HepG2 (cell line): Measurements from ENCODE around the gene CCT3. TPM values are rescaled to one million over a fixed set of nuclear protein-coding genes. Genes with fewer than 3 reads are reported as not detected.

Source experiments
- ATAC-seq: fragments of 200-7000 bp; cut with Tn5 transposase; 3 replicates; pipeline ENCODE4 v1.9.1; 2020; ENCODE audit warnings: mild to moderate bottlenecking, moderate library complexity
- BruUV-seq: library from RNA; stranded (reverse); fragments of 400-500 nt; replicated peaks from 2 replicates; lab custom pipeline; 2021; lab: Mats Ljungman, UMichigan
- CTCF ChIA-PET: fragments of 300-600 bp; formaldehyde crosslinking; extraction: SDS; loops from one replicate; lab custom pipeline; 2021; ENCODE audit warnings: low total read pairs, inconsistent platforms, low intra/inter-chr PET ratio; lab: Yijun Ruan, JAX
- POLR2A ChIA-PET: fragments of 350-600 bp; sonication (Branson Sonifier 250); formaldehyde crosslinking; loops from one replicate; lab custom pipeline; 2020; ENCODE audit warnings: antibody characterized with exemption, inconsistent platforms; lab: Yijun Ruan, JAX
- DNase-seq: peaks from one replicate; pipeline ENCODE4 v3.0.0-alpha.2; 2015; ENCODE audit warnings: low spot score
- FAIRE-seq: peaks from 3 replicates; lab custom pipeline; 2011; peaks lifted over from hg19 to GRCh38; lab: Jason Lieb, UNC
- H2AFZ ChIP-seq: one replicate; pipeline ENCODE4 v1.6.1; 2011; ENCODE audit warnings: low read length, inconsistent platforms
- H3K27ac ChIP-seq: fragments of 300-600 bp; 3 replicates; pipeline ENCODE4 v1.8.0; 2011; ENCODE audit warnings: mixed run types, mild to moderate bottlenecking, mixed read lengths, low read length, inconsistent platforms; ENCODE audit not compliant: insufficient read depth; ENCODE audit errors: extremely low read length
- H3K27me3 ChIP-seq, 2 experiments: fragments of 200-600 bp in 1 of 2; 2 replicates in 1 of 2; 3 replicates in 1 of 2; pipeline versions ENCODE4 v1.6.0 to v1.8.0; 2011; ENCODE audit warnings: low read length in 2 of 2, mild to moderate bottlenecking in 2 of 2, moderate library complexity in 2 of 2, inconsistent platforms in 1 of 2; ENCODE audit not compliant: insufficient read depth in 2 of 2, control insufficient read depth in 1 of 2
- H3K36me3 ChIP-seq, 2 experiments: fragments of 200-600 bp in 1 of 2; replicated peaks in 1 of 2; 2 replicates in 1 of 2; 3 replicates in 1 of 2; pipeline versions ENCODE4 v1.5.1 to v1.8.0; 2011; ENCODE audit warnings: low read length in 2 of 2, inconsistent platforms in 1 of 2; ENCODE audit not compliant: insufficient read depth in 2 of 2, control insufficient read depth in 1 of 2
- H3K4me1 ChIP-seq: 2 replicates; pipeline ENCODE4 v1.5.1; 2012; ENCODE audit warnings: low read length, inconsistent platforms; ENCODE audit not compliant: insufficient read depth
- H3K4me2 ChIP-seq: 2 replicates; pipeline ENCODE4 v1.6.0; 2011; ENCODE audit warnings: low read depth, low read length, inconsistent platforms
- H3K4me3 ChIP-seq, 3 experiments: fragments of 200-600 bp in 1 of 3; sonication (generic), shearing (Covaris generic) in 1 of 3; replicated peaks in 1 of 3; 2 replicates each; pipeline ENCODE4 v1.5.1; 2011 to 2016; ENCODE audit warnings: low read length in 3 of 3, inconsistent platforms in 2 of 3, low read depth in 2 of 3, mild to moderate bottlenecking in 2 of 3, control low read depth in 1 of 3, mixed read lengths in 1 of 3; ENCODE audit not compliant: insufficient read depth in 1 of 3
- H3K79me2 ChIP-seq: one replicate; pipeline ENCODE4 v1.6.1; 2011; ENCODE audit warnings: low read length, inconsistent platforms; ENCODE audit not compliant: insufficient read depth
- H3K9ac ChIP-seq: 2 replicates; pipeline ENCODE4 v1.6.0; 2011; ENCODE audit warnings: mild to moderate bottlenecking, low read depth, low read length, inconsistent platforms; ENCODE audit not compliant: insufficient read depth
- H3K9me3 ChIP-seq: 2 replicates; pipeline ENCODE4 v1.5.1; 2012; ENCODE audit warnings: mild to moderate bottlenecking, low read length
- H4K20me1 ChIP-seq: 2 replicates; pipeline ENCODE4 v1.6.0; 2011; ENCODE audit warnings: inconsistent platforms, mild to moderate bottlenecking, low read length, moderate library complexity; ENCODE audit not compliant: insufficient read depth
- CTCF ChIP-seq: sonication (generic); formaldehyde crosslinking; IDR thresholded peaks from 2 replicates; pipeline ENCODE4 v1.5.0; 2020; ENCODE audit warnings: mild to moderate bottlenecking, missing genetic modification reagents, moderate library complexity
- ISX ChIP-seq: sonication (generic); formaldehyde crosslinking; conservative IDR thresholded peaks from 2 replicates; pipeline ENCODE4 v1.5.0; 2020; ENCODE audit warnings: missing genetic modification reagents
- MNT ChIP-seq: fragments of 450-650 bp; IDR thresholded peaks from 2 replicates; pipeline ENCODE4 v1.6.1; 2016
- NR2F1 ChIP-seq, 2 experiments: fragments of 450-650 bp in 1 of 2; formaldehyde crosslinking in 1 of 2; IDR thresholded peaks; 2 replicates each; pipeline versions ENCODE4 v1.5.0 to v1.6.1; 2016 to 2020; ENCODE audit warnings: mild to moderate bottlenecking in 1 of 2, missing compliant biosample characterization in 1 of 2, missing genetic modification reagents in 1 of 2, moderate library complexity in 1 of 2
- PAWR ChIP-seq: sonication (generic); formaldehyde crosslinking; IDR thresholded peaks from 2 replicates; pipeline ENCODE4 v1.4.0; 2020; ENCODE audit warnings: missing genetic modification reagents, mild to moderate bottlenecking, borderline replicate concordance
- PBX3 ChIP-seq: sonication (generic); formaldehyde crosslinking; IDR thresholded peaks from 2 replicates; pipeline ENCODE4 v1.8.1; 2023; ENCODE audit warnings: missing genetic modification reagents, inconsistent platforms, borderline replicate concordance
- REL ChIP-seq: sonication (generic); formaldehyde crosslinking; conservative IDR thresholded peaks from 2 replicates; pipeline ENCODE4 v1.8.0; 2022; ENCODE audit warnings: mild to moderate bottlenecking, missing genetic modification reagents, moderate library complexity
- TEF ChIP-seq: sonication (generic); formaldehyde crosslinking; IDR thresholded peaks from 2 replicates; pipeline ENCODE4 v1.5.0; 2020; ENCODE audit warnings: missing genetic modification reagents
- ZNF142 ChIP-seq: sonication (generic); formaldehyde crosslinking; IDR thresholded peaks from 2 replicates; pipeline ENCODE4 v1.4.0; 2020; ENCODE audit warnings: missing genetic modification reagents
- WGBS: methylation state at CpG from one replicate; pipeline ENCODE4 v1.1.6; 2017; ENCODE audit warnings: low lambda C conversion rate; 5-methylcytosine and 5-hydroxymethylcytosine counted together
- in situ Hi-C: cut with HindIII; loops from 2 replicates; pipeline ENCODE4 v1.10.0; 2017; ENCODE audit warnings: low pct_unique_long_range_greater_than_20kb; ENCODE audit not compliant: extremely low pct_ligation_motif_present
- intact Hi-C: fragments of 100-400 bp; cut with micrococcal nuclease; formaldehyde crosslinking; loops from one replicate; pipeline ENCODE4 v1.10.0; 2022; ENCODE audit not compliant: unreplicated experiment
- polyA plus RNA-seq, 8 experiments: library from polyadenylated mRNA; depleted of rRNA in 3 of 8; stranded (reverse) in 7 of 8; unstranded in 1 of 8; fragments of >200 nt; fragmentation: Illumina TruSeq in 4 of 8; extraction: Trizol in 4 of 8; gene quantifications; 2 replicates each; pipeline versions ENCODE4 v1.2.1 to v1.2.3, GENCODE V29; 2011 to 2016; ENCODE audit warnings: low read depth in 4 of 8, missing spikeins in 1 of 8, mixed read lengths in 1 of 8; ENCODE audit not compliant: insufficient read depth in 1 of 8
- total RNA-seq, 5 experiments: library from RNA; depleted of rRNA; stranded (reverse); fragments of >200 nt; fragmentation: Illumina TruSeq; extraction: Trizol; gene quantifications; 2 replicates each; pipeline ENCODE4 v1.2.3, GENCODE V29; 2016; ENCODE audit warnings: low read depth in 1 of 5

Gene CCT3
- total and polyA plus RNA-seq, 2 of the 13 experiments (the other 11 are each of a cell fraction or from before 2014, with no cell fraction given) = 319 to 615 TPM

GRCh38 chr1:156259805-156260204 lies 78.3 kb downstream of the CCT3 start:
- Histone ChIP-seq H2AFZ (no peak overlapping the region), H3K4me3 (no peak overlapping the region), H3K9ac (no peak overlapping the region), H4K20me1 (no peaks in the 10 kb centered on the region), H3K27ac (no peak overlapping the region), H3K36me3 (peaks cover 32 to 79% of the 10 kb centered on the region in 2 experiments), H3K4me2 (no peak overlapping the region), H3K27me3 (no peaks in the 10 kb centered on the region; a peak in 1 of 5 replicates), H3K9me3 (no peaks in the 10 kb centered on the region), H3K79me2 (no peaks in the 10 kb centered on the region), H3K4me1 (no peaks in the 10 kb centered on the region; the same call in 1 of the 2 replicates)
- ATAC-seq = peak; percentile 71
- no TSS peak for BruUV-seq
- CTCF ChIA-PET = interaction anchor here (0.7 kb wide), 1 partner anchor 169 kb away, joined by 3 read pairs; no protein-coding TSS in a partner anchor
- intact Hi-C loops (no loop called here), in situ Hi-C loops (no loop called here)
- 95% methylated on average over 3 of the region's 3 CpGs for WGBS
- POLR2A ChIA-PET = interaction anchor here (0.7 kb wide), 1 partner anchor 35 kb away, joined by 3 read pairs; no protein-coding TSS in a partner anchor
- DNase-seq = no peak
- FAIRE-seq = no peak
- TF ChIP-seq NR2F1 (CRISPR knock-in tag; IDR thresholded peaks at IDR 0.05) (no peak), PBX3 (CRISPR knock-in tag) (no peak), CTCF (peak; percentile 40; the same call in 1 of the 2 replicates), REL (CRISPR knock-in tag) (no peak), MNT (no peak), PAWR (CRISPR knock-in tag) (no peak), TEF (CRISPR knock-in tag) (no peak), ISX (CRISPR knock-in tag) (no peak), ZNF142 (CRISPR knock-in tag) (no peak)
